GM19468 (cell line): ENCODE measurements around the gene TTC7B.
A peak's percentile ranks its signal among the peaks of the same experiment; 100 is the strongest.

ENCODE experiments used
- ATAC-seq: cut with Tn5 transposase; IDR thresholded peaks from one replicate; pipeline ENCODE4 v1.9.1; 2021; ENCODE audit warnings: mild to moderate bottlenecking, moderate library complexity, moderate number of reproducible peaks; ENCODE audit not compliant: unreplicated experiment; ENCODE audit errors: extremely low read depth

TTC7B gene

GRCh38 chr14:90780519-90780918 is 35.7 kb downstream of the TTC7B start:
- ATAC-seq: no peak

DNA sequence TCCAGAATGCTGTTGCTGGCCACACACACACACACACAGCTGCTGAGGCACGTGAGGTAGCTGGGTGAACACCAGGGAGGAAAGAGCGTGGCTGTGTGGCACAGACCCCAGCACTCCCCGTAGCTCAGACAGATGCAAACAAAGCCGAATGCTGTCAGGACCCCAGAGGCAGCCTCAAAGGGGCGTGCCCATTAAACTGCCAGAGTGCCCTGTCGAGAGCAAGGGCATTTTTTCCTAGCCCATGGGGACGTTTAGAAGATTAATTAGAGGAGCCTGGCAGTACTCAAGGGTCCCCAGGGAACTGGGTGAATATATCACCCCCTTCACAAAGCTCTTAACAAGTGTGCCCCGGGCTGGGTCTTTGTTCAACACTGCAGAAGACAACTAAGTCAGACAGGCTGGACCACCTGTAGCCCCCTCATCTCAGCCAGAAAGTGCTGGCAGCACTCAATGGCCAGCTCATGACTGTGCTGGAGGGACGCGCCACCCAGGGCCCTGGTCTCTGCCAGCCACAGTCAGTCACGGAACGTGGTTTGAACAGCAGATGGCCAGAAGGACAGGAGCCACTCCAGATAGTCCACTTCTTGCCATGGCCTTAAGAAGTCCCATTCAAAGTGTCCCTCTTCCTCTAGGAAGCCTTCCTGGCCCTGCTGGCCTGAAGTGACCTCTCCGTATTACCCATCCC is 37.5 kb downstream of the TTC7B start:
- ATAC-seq: no peak

- no peak for ATAC-seq
Measured at GRCh38 chr14:90777830-90778485, 38.3 kb downstream of the TTC7B start.

DNA sequence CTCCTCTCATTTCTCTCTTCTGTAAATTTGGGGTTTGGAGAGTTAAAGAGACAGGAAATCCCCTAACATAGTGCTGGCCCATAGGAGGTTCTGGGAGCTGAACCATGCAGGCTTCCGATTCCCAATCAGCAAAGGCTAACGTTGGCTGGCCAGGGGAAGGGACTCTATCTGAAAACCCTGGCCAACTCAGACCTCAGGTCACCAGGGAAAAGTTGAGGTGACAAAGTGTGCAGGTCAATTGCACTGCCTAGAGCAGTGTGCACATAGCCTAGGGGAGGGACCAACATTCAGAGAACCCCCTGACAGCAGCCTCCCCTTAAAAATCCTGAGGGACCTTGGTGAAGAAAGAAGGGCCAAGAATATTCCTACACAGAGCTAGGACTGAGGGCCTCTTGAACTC is 38.9 kb downstream of the TTC7B start:
- no peak for ATAC-seq

- no peak for ATAC-seq
Measured at GRCh38 chr14:90775441-90775840, 40.8 kb downstream of the TTC7B start.

DNA sequence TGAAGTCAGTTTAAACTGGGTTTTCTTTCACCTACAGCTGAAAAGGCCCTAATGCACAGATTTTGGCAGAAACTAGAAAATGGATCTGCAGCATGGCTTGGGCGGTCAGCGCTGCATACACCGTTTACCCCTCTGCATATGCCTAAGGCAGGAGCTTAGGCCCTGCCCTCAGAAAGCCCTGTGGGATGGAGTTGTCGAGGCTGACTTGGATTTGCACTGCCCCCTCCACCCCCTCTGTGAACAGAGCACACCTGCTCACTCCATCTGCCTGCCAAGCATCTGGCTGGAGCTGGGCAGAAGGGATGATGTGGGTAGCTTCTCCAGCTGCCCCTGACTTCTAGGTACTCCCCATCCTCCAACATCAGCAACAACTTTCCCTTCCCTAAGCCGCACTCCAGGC is 41.9 kb downstream of the TTC7B start:
- no peak for ATAC-seq

DNA sequence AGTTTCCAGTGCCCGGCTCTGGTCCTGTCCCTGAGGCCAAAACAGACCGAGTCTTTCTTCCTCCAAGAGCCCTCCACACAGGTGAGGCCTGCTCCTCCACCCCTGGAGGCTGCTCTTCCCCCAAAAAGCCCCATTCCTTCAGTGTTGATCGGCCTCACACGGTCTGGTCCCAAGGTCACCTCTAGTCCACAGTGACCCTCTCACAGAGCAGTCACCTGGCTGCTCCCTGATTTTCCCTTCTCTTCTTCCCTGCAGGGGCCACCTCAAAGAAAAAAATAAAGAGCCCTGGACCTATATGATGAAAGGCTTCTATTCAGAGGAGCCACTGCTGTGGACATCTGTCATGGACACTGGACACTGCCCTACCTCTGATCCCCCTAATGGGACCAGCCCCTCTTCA is 42.5 kb downstream of the TTC7B start:
- no peak for ATAC-seq

DNA sequence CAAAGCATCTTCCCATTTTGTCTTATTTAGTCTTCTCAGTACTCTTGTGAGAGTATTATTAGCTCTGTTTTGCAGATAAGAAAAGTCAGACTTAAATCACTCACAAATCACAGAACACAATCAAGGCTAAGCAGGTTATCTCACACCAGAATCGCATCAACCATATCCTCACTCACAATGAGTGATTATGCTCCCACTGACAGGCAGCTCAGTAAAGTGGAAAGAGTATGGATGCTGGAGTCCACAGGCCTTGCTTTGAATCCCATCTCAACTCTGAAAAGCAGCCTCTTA is 43.1 kb downstream of the TTC7B start:
- no peak for ATAC-seq

DNA sequence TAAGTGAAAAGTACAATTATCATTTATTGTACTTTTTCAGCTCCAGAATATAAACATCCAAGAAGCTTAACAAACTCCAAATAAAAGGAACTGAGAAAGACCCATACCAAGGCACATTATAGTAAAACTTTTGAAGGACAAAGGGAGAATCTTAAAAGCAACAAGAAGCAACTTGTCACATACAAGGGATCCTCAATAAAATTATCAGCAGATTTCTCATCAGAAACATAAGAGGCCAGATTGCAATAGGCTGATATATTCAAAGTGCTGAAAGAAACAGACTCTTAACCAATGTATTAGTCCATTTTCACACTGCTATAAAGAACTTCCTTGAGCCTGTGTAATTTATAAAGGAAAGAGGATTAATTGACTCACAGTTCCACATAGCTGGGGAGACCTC is 48.3 kb downstream of the TTC7B start:
- no peak for ATAC-seq

DNA sequence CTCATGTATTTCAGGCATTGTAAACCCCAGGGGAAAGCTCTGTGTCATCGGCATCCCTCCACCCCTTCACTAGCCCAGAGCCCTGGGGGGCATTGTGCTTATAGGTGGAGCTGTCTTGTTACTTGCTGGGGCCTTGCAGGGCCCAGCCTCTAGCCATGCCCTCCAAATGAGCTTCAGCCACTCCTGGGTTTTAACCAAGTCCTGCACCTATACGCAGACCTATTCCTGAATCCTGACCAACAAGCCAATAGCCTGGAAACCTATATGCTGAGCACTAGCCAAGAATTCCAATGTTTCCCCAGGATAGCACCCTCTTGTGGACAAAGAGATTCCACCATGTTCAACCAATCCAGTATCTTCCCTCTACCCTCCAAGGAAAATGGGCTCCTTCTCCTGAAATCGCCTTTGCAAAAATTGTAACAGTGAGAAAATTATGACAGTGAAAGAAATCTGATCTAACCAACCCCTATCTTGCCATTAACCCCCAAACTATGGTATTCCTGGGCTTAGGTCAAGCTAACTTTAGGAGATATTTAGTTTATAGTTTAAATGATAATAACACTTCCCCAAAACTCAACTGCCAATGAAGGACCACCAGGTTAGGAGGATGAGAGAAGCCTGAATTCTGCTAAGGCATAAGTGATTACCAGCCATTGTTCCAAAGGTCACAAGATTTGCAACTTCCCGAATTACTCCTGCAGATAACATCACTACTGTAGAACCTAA is 55.5 kb downstream of the TTC7B start:
- no peak for ATAC-seq

DNA sequence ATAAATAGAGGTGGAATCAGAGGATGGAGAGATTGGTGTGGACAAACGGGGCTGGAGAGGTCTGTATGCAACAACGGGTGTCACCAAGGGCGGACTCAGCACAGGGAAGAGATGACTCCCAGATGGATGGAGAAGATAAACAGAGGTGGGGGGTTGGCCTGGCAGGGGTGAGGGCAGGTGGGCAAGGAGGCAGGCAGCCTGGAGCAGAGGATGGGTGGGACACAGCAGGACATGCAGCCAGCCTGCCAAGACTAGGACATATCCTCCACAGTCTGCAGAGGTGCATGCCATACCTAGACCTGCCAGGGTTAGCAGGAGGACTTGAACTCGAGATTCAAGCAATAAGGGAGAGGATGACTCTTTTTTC is 56.2 kb downstream of the TTC7B start:
- ATAC-seq: no peak

DNA sequence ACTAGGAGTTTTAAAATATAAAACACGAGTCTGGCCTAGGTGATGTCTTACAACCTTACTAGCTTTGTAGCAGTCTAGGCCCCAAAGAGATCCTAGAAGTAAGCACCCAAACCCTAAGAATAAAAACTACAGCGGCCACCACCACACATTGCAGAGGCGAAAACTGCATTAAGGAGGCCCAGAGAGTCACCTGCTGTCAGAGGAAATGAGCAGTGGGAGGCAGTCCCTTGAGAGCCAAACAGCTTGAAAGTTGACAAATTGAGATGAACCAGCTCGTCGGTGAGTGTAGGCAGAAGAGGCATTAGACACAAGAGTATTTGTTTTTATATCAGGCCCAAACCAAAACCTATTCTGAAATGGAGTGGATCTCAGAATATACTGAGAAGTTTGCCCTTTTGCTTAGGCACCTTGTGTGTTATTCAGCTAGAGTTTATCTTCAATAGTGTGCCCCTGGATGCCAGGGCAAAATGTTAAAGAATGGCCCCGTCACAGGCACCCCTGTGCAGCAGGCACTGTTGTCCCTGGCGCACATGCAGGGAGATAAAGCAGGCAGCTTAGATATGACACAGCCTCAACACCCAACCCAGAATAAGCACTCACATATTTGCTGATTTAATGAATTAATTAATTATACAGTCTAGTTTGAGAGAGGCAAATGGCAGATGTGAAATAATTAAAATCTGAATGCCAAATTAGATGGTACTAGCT is 56.7 kb downstream of the TTC7B start:
- no peak for ATAC-seq

DNA sequence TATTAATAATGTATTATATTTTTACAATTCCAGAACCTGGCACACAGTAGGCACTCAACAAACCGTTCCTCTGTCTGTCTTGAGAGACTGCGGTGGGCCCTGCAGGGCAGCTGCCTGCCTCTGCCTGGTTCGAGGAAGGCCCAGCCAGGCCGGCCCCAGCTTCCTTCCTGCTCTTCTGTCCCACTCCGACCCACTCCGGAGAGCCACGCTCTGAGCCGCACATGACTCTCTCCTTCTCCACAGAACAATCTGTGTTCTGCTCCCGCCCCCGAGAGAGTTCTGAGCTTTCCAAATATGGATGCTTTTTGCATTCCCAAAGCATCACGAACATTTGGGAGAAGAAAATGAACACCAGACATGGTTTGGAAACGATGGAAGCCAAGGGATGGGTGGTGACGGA is 57.3 kb downstream of the TTC7B start:
- ATAC-seq: no peak

DNA sequence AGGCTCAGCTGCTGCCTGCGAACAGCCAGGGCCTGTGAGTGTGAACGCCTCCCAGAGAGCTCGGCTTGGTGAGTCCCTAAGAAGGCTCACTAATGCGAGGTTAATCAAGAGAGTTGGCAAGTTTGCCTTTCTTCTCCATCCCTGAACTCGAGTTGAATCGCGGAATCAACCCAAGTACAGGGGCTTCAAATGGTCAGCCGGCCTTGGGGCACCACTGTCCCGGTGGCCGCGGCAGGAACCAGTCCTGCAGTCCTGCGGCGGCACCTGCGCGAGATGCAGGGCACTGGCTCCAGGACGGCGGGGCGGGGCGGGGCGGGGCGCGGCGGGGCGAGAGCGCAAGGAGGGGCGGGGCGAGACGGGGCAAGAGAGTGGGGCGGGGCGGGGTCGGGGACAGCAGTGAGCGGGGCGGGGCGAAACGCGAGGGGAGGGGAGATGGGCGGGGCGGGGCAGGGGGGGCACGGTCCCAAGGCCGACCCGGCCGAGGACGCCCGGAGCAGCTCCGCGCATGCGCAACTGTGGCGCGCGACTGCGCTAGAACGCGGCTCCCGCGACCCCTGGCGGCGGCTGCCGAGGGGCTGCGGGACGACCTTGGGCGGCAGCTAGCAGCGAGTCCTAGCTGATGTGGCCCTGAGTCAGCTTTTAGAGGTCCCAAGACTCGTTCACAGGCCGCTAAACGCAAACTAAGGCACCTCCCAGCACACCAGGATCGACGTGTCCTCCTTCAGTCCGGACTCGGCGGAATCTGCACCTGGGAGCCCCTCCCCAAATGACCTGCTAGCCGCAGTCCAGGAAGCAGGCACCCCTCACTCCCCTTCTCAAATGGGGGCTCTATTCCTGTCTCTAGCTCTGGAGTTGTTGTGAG is 58.0 kb downstream of the TTC7B start:
- peak; percentile 90 for ATAC-seq

GRCh38 chr14:90757452-90757851 is 58.8 kb downstream of the TTC7B start:
- ATAC-seq: no peak

- ATAC-seq: no peak
Measured at GRCh38 chr14:90756755-90757345, 59.4 kb downstream of the TTC7B start.

- no peak for ATAC-seq
Measured at GRCh38 chr14:90755661-90756304, 60.4 kb downstream of the TTC7B start.

- ATAC-seq: no peak
Measured at GRCh38 chr14:90753456-90754005, 62.7 kb downstream of the TTC7B start.

GRCh38 chr14:90750701-90751100 is 65.5 kb downstream of the TTC7B start:
- no peak for ATAC-seq
